NB4 (cell line): ENCODE results near the gene STAU1.

Source experiments
- MYC ChIP-seq: IDR thresholded peaks from 2 replicates; pipeline ENCODE4 v1.6.1; 2011; ENCODE audit warnings: low read depth, low read length
- POLR2A ChIP-seq: IDR thresholded peaks from 2 replicates; pipeline ENCODE4 v1.6.1; 2011; ENCODE audit warnings: mild to moderate bottlenecking; ENCODE audit not compliant: insufficient read length; ENCODE audit errors: extremely low read depth
- TF ChIP-seq, protein P1 (sequence below): IDR thresholded peaks from one replicate; pipeline ENCODE4 v1.5.1; 2012; ENCODE audit warnings: low read depth, low read length
- TF ChIP-seq, protein P2 (sequence below): IDR thresholded peaks from 2 replicates; pipeline ENCODE4 v1.6.1; 2011; ENCODE audit warnings: low read depth, low read length

DNA sequence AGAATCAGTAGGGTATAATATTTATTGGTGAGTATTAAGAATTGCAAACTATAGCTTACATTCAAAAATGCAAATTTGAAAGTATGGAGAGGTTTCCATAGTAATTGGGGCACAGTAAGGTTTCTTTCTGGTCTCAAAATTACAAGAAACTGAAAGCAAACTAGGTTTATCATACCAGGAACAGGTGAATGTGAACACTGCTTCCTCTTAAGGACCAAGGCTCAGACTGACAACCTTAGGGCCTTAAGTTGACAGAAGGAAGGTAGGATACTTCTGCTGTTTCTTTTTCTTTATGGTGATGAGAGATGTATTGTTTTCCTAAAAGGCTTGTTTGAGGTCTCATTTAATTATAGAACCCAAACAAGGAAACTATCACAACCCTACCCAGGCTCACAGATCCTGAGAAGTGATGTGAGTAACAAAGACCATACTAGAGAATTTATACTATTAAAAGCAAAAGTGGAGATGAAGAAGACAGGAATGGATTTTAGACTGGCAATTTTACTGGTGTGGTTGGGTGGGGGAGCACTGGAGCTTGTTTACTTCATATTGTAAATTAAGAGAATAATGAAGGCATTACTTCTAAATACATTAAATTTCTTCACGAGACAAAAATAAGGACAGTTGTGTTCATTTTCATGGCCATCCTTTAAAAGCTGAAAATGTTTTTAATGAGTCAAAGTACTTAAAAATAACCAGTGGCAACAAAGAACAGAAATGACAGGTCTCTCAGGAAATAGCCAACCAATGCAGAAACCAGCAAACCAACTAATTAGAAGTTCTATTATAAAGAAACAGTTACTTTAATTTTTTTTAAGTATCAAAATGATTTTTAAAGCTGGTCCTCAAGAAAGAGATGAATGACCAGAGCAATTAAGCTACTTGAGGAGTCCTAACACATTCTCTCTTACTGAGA lies 21.3 kb downstream of the STAU1 start:
- TF ChIP-seq, protein P1, sequence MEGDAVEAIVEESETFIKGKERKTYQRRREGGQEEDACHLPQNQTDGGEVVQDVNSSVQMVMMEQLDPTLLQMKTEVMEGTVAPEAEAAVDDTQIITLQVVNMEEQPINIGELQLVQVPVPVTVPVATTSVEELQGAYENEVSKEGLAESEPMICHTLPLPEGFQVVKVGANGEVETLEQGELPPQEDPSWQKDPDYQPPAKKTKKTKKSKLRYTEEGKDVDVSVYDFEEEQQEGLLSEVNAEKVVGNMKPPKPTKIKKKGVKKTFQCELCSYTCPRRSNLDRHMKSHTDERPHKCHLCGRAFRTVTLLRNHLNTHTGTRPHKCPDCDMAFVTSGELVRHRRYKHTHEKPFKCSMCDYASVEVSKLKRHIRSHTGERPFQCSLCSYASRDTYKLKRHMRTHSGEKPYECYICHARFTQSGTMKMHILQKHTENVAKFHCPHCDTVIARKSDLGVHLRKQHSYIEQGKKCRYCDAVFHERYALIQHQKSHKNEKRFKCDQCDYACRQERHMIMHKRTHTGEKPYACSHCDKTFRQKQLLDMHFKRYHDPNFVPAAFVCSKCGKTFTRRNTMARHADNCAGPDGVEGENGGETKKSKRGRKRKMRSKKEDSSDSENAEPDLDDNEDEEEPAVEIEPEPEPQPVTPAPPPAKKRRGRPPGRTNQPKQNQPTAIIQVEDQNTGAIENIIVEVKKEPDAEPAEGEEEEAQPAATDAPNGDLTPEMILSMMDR, result no peak
- no peak for TF ChIP-seq POLR2A
- TF ChIP-seq, protein P2, sequence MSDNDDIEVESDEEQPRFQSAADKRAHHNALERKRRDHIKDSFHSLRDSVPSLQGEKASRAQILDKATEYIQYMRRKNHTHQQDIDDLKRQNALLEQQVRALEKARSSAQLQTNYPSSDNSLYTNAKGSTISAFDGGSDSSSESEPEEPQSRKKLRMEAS, result no peak
- no peak for TF ChIP-seq MYC
